Cardiac muscle cell (in vitro differentiated cells and primary cell): ENCODE results near the gene CNNM1. TPM values are rescaled to one million over a fixed set of nuclear protein-coding genes. Genes with fewer than 3 reads are reported as not detected.
A peak's percentile ranks its signal among the peaks of the same experiment; 100 is the strongest.

Source experiments
- DNase-seq, 2 donors: peaks; one replicate each; pipeline versions ENCODE4 v3.0.0 to v3.0.0-alpha.2; 2010 to 2017; ENCODE audit warnings: low read depth in 1 of 2, low spot score in 1 of 2
- H3K27ac ChIP-seq: fragments of 200-600 bp; sonication (generic); 2 replicates; pipeline ENCODE4 v1.5.1; 2016
- H3K27me3 ChIP-seq: fragments of 200-600 bp; sonication (generic); 2 replicates; pipeline ENCODE4 v1.6.0; 2016; ENCODE audit warnings: control low read depth
- H3K36me3 ChIP-seq: fragments of 200-600 bp; sonication (generic); 2 replicates; pipeline ENCODE4 v1.5.1; 2016; ENCODE audit warnings: control low read depth
- H3K4me1 ChIP-seq: fragments of 200-600 bp; sonication (generic); 2 replicates; pipeline ENCODE4 v1.8.1; 2017; ENCODE audit warnings: low read depth, mild to moderate bottlenecking, mixed run types
- H3K4me3 ChIP-seq: fragments of 200-600 bp; sonication (generic); 2 replicates; pipeline ENCODE4 v1.5.1; 2016; ENCODE audit warnings: mild to moderate bottlenecking
- H3K9me3 ChIP-seq: fragments of 200-600 bp; sonication (generic); 2 replicates; pipeline ENCODE4 v1.5.1; 2017; ENCODE audit warnings: low read depth, mild to moderate bottlenecking, control low read depth
- polyA plus RNA-seq: library from polyadenylated mRNA; unstranded; fragments of >200 nt; fragmentation: Nextera tagmentation; extraction: Ambion mirVana; gene quantifications from 2 replicates; pipeline ENCODE4 v1.2.1, GENCODE V29; 2016
- total RNA-seq: library from RNA; depleted of rRNA; stranded (reverse); fragments of >200 nt; gene quantifications from 2 replicates; pipeline ENCODE4 v1.2.3, GENCODE V29; 2016
- TF ChIP-seq, protein P1 (sequence below): IDR thresholded peaks from 2 replicates; pipeline ENCODE4 v1.5.1; 2012; ENCODE audit warnings: low read depth, mild to moderate bottlenecking, low read length

The CNNM1 gene
- total RNA-seq (2.2 and 2.8 TPM in 2 replicates), polyA plus RNA-seq (1.7 and 2.3 TPM in 2 replicates)

DNA sequence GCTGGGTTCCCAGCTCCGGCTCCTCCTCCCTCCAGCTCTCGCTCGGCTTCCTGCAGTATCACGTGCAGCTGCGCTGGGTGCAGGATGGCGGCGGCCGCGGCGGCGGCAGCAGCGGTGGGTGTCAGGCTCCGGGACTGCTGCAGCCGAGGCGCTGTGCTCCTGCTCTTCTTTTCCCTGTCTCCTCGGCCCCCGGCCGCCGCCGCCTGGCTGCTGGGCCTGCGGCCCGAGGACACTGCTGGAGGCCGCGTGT lies at the start of gene CNNM1:
TSS of gene CNNM1 (plus strand) at position 53 of the 250 bp plus-strand sequence. CDS start at position 85, 32 bp downstream.
- TF ChIP-seq, protein P1, sequence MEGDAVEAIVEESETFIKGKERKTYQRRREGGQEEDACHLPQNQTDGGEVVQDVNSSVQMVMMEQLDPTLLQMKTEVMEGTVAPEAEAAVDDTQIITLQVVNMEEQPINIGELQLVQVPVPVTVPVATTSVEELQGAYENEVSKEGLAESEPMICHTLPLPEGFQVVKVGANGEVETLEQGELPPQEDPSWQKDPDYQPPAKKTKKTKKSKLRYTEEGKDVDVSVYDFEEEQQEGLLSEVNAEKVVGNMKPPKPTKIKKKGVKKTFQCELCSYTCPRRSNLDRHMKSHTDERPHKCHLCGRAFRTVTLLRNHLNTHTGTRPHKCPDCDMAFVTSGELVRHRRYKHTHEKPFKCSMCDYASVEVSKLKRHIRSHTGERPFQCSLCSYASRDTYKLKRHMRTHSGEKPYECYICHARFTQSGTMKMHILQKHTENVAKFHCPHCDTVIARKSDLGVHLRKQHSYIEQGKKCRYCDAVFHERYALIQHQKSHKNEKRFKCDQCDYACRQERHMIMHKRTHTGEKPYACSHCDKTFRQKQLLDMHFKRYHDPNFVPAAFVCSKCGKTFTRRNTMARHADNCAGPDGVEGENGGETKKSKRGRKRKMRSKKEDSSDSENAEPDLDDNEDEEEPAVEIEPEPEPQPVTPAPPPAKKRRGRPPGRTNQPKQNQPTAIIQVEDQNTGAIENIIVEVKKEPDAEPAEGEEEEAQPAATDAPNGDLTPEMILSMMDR, result no peak
- Histone ChIP-seq H3K9me3 (no peaks in the 10 kb centered on the region), H3K27ac (no peak within 1 kb of the TSS), H3K36me3 (no peaks in the 10 kb centered on the region), H3K4me3 (peak within 1 kb of the TSS; percentile 47), H3K27me3 (peaks cover 55% of the 10 kb centered on the region), H3K4me1 (no peaks in the 10 kb centered on the region)
- peak; percentile 32 to 69 for DNase-seq

DNA sequence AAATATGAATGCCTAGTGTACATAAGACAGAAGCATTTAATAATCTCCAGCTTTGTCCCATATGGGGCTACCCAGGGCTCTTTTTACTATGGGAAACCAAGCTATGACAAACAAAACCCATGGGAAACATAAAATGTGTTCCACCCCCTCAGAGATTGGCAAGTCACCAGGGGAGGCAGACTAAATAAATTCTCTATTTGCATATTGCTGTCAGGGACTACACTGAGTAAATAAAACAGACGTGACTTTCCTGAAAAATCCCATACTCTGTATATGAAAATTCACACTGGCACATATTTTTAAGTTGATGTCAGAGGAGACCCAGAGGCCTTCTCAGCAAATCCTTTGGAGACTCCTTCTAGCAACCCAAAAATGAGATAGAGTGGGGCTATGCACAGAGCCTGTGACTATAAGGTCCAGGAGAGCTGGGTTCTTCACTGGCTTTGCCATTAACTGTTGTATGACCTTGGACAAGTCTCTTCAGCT lies 49.5 kb upstream of the CNNM1 start:
- TF ChIP-seq, protein P1, result no peak
- Histone ChIP-seq H3K4me1 (no peaks in the 10 kb centered on the region), H3K27me3 (no peaks in the 10 kb centered on the region), H3K9me3 (no peaks in the 10 kb centered on the region), H3K27ac (no peak overlapping the region), H3K36me3 (no peaks in the 10 kb centered on the region), H3K4me3 (no peak overlapping the region)
- peak in 1 of 2 donors; percentile 1 for DNase-seq

DNA sequence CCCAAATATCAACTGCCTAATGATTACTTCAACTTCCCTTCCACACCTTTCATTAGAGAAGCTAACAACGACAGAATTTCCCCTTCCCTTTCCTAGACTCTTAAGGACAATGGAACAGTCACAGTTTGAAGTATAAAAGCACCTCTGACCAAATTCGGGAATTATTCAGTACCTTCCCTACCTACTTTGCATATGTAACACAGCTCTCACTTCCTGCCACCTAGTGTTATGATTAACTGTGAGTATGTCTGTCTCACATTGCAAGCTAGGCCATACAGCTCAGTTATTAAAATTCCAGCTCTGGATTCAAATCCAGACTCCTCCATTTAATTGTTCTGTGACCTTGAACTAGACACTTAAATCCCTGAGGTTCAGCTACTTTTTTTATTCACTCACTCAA lies 48.7 kb upstream of the CNNM1 start:
- H3K4me1 ChIP-seq, result no peaks in the 10 kb centered on the region
- H3K27me3 ChIP-seq, result no peaks in the 10 kb centered on the region
- DNase-seq, result no peak
- no peak overlapping the region for H3K27ac ChIP-seq
- TF ChIP-seq, protein P1, result no peak
- no peak overlapping the region for H3K4me3 ChIP-seq
- H3K36me3 ChIP-seq, result no peaks in the 10 kb centered on the region
- H3K9me3 ChIP-seq, result no peaks in the 10 kb centered on the region

DNA sequence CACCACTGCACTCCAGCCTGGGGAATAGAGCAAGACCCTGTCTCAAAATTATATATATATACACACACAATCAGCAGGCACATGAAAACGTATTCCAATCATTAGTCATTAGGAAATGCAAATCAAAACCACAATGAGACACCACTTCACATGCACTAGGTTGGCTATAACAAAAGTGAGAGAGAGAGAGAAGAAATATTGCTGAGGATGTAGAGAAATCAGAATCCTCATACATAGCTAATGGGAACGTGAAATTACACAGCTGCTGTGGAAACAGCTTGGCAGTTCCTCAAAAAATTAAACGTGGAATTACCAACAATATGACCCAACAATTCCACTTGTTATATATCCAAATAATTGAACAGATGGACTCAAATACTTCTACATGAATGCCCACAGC lies 43.3 kb upstream of the CNNM1 start:
- no peak overlapping the region for H3K4me3 ChIP-seq
- H3K27me3 ChIP-seq, result no peaks in the 10 kb centered on the region
- no peaks in the 10 kb centered on the region for H3K4me1 ChIP-seq
- no peaks in the 10 kb centered on the region for H3K9me3 ChIP-seq
- DNase-seq, result no peak
- no peak overlapping the region for H3K27ac ChIP-seq
- TF ChIP-seq, protein P1, result no peak
- no peaks in the 10 kb centered on the region for H3K36me3 ChIP-seq

DNA sequence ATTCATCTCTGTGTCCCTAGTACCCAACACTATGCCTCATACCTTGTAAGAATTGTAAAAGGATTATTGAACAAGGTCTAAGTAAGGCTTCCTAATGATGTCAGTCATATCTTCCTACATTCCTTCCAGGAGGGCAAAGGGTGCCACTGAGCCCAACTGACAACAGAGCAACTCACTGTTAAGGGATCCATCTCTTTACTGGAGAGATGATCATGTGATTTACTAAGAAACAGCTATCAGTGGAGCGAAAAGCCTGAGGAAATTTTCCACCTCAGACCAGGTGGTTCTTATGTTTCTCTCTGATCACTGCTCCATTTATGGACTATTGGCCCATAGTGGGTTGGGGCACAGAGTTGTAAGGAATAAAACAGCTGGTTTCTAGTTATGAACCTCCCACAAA lies 38.9 kb upstream of the CNNM1 start:
- TF ChIP-seq, protein P1, result no peak
- Histone ChIP-seq H3K27ac (no peak overlapping the region), H3K9me3 (no peaks in the 10 kb centered on the region), H3K4me1 (no peaks in the 10 kb centered on the region), H3K36me3 (no peaks in the 10 kb centered on the region), H3K27me3 (no peaks in the 10 kb centered on the region), H3K4me3 (no peak overlapping the region)
- DNase-seq, result no peak

DNA sequence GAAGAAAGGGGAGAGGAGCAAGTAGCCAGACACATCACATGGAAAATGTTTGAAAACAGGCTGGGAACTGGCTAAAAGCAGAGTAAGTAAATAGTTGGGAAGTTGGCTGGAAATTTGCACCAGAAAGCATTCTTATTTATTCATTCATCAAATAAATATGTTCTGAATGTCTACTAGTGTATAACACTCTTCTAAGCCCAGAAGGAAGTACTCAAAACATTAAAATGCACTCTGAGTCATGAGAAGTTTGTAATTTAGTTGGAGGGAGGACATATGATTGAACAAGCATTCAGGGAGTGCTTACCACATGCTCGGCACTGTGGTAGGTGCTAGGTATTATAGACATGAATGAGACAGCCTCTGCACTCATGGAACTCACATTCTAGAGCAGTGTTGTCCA lies 37.0 kb upstream of the CNNM1 start:
- Histone ChIP-seq H3K27ac (no peak overlapping the region), H3K4me3 (no peak overlapping the region), H3K36me3 (no peaks in the 10 kb centered on the region), H3K27me3 (no peaks in the 10 kb centered on the region), H3K9me3 (no peaks in the 10 kb centered on the region), H3K4me1 (no peaks in the 10 kb centered on the region)
- TF ChIP-seq, protein P1, result no peak
- peak in 1 of 2 donors; percentile 6 for DNase-seq
